Activated CD8-positive, alpha-beta memory T cell treated with anti-CD3 and anti-CD28 coated beads for 36 hours (primary cell): ENCODE measurements around the gene CLRN2. TPM values are rescaled to one million over a fixed set of nuclear protein-coding genes. Genes with fewer than 3 reads are reported as not detected.

Experiments used
- CTCF ChIA-PET: fragments of 350-600 bp; sonication (Branson Sonifier 250); formaldehyde crosslinking; loops from one replicate; lab custom pipeline; 2021; ENCODE audit warnings: antibody characterized with exemption; lab: Charles Lee
- POLR2A ChIA-PET: fragments of 350-600 bp; sonication (Branson Sonifier 250); formaldehyde crosslinking; loops from one replicate; lab custom pipeline; 2021; ENCODE audit warnings: antibody characterized with exemption; lab: Charles Lee
- total RNA-seq, 2 experiments: library from RNA; stranded (reverse); gene quantifications; one replicate each; pipeline ENCODE4 v1.2.3, GENCODE V29; 2021

Gene CLRN2
- total RNA-seq, 2 experiments from 2014 or later: not detected

DNA sequence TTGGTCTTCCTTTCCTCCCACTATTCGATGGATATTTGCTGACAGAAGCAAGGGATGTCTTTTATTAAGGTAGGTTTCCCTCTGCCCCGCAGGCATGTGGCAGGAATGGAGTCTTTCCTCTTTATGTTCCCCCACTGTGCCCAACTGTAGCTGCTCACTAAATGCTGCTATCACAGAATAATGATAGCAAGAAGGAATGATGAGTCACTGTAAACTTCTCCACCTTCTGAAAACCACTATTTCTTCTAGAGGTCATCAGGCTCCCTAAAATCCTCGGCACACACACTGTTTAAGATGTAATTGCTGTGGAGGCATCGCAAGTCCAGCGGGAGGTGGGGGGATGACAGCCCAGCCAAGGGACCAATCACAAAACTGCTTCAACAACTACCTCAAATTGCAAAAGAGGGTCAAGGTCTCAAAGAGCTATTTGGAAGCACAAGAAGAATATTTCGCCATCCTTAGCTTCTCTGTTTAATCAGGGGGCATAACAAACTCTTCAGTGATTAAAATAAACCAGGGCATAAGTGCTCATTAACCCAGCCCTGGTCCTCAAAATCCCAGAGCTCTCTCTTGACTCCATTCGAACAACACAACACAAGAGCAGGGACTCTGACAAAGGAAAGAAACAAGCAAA is 17.0 kb upstream of the CLRN2 start:
- CTCF ChIA-PET: no interaction called here
- POLR2A ChIA-PET: no interaction called here

DNA sequence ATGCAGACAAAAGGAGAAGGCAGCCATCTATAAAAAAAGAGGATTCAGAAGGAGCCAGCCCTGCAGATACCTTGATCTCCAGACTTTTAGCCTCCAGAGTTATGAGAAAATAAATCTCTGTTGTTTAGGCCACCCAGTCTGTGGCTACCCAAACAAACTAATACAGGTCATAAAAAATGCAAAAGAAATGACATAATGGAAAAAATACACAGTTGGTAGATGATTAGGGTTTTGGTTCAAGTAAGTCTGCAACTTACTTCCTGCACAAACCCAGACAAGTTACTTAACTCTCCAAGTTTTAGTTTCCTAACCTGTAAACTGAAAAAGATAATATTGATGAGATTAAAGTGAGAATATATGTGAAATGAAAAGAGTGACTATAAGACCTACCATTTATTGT is 14.4 kb upstream of the CLRN2 start:
- CTCF ChIA-PET: no interaction called here
- POLR2A ChIA-PET: no interaction called here

DNA sequence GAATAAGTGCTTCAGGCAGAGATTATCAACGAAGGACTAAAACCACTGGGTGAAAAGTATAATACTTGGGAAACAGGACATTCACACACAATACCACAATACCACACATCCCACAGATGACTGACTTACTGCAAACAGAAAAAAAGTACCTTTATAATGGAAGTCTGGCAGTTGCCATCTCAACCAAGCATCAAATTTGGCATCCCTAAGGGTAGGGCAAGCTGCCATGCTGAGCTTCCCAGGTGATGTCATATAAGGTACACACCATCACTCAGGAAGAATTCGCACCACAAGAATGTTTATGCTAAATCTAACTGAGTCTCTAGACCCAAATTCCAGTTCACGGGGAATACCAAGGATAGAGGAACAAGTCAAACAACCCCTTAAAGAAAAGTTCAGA is 12.2 kb upstream of the CLRN2 start:
- ChIA-PET POLR2A (no interaction called here), CTCF (no interaction called here)

DNA sequence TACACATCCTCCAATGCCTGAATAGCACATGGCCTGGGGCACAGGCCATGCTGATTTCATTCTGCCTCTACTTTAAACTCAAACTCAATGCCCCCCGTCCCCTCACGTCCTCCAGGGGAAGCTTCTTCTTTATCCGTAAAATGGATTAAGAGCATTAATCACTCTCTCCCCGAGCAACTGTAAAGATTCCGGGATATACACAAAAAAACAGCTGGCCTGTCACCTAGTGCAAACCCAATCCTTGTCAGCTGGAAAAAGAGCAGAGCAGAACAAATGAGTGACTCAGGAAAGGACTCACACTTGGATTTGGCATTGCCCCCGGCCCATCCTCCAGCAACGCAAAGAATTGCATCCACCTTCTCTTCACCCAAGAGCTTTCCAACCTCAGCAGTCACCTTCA is 10.9 kb upstream of the CLRN2 start:
- ChIA-PET CTCF (no interaction called here), POLR2A (no interaction called here)

GRCh38 chr4:17510582-17510981 is 4.4 kb upstream of the CLRN2 start:
- POLR2A ChIA-PET: interaction anchor here (0.6 kb wide), 1 partner anchor 1243 kb away, joined by 5 read pairs; no protein-coding TSS in a partner anchor
- CTCF ChIA-PET: no interaction called here

DNA sequence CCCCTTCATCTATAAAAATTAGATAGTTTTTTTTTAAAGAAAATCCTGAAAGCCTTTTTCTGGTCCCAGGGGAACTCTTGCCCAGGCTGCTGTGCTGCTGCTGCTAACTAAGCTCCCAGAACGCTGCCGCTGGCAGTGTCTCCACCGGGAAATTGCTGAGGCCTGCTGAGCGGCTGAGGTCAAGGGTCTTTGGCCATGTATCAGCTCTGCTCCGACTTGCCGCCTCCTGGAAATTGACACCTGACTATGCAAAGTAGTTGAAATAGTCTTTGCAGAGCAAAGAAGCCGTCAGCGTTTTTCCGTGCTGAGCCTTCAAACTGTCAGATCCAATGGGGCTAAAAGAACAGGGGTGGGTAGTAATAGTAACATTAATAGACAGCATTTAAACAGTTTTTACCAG is 3.9 kb upstream of the CLRN2 start:
- POLR2A ChIA-PET: interaction anchor here (0.6 kb wide), 1 partner anchor 1244 kb away, joined by 5 read pairs; no protein-coding TSS in a partner anchor

DNA sequence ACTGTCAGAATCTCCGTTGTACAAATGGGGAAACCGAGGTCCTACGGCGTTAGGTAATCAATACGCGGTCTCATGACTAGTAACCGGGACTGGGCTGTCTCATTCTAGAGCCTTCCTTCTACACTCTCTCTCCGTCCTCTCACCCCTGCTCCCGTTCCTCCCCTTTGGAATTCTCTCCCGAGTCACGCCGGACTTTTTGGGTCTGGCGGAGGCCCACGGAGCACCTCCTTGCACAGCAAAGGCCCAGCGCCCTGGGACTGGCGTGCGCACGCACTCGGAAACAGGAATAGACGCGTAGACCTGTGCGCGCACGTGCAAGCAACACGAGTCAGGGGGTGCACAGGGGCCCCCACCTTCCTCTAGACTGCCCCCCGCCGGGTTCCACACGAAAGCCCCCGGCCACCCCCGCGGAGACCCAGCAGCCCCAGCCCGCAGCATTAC is 3.4 kb upstream of the CLRN2 start:
- ChIA-PET CTCF (interaction anchor here (1.3 kb wide), 1 partner anchor 15 kb away, joined by 5 read pairs; no protein-coding TSS in a partner anchor), POLR2A (no interaction called here)

More for the DNA sequence above, 3.9 kb upstream of the CLRN2 start:
- CTCF ChIA-PET: no interaction called here

- CTCF ChIA-PET: interaction anchor here (0.7 to 1.3 kb wide), 3 partner anchors 16 to 130 kb away, joined by 3 to 5 read pairs (median 4); no protein-coding TSS in a partner anchor
- POLR2A ChIA-PET: interaction anchor here (0.6 kb wide), 2 partner anchors 39 to 64 kb away, joined by 3 to 4 read pairs; no protein-coding TSS in a partner anchor
Measured at GRCh38 chr4:17511950-17512795, 2.8 kb upstream of the CLRN2 start, which contains the start of gene QDPR. Gene QDPR (minus strand): TSS chr4:17512090. CDS start chr4:17512054, 36 bp downstream.

GRCh38 chr4:17512973-17513665 is 1.8 kb upstream of the CLRN2 start:
- CTCF ChIA-PET: interaction anchor here (0.7 to 1.3 kb wide), 3 partner anchors 17 to 129 kb away, joined by 3 to 5 read pairs (median 4); no protein-coding TSS in a partner anchor

DNA sequence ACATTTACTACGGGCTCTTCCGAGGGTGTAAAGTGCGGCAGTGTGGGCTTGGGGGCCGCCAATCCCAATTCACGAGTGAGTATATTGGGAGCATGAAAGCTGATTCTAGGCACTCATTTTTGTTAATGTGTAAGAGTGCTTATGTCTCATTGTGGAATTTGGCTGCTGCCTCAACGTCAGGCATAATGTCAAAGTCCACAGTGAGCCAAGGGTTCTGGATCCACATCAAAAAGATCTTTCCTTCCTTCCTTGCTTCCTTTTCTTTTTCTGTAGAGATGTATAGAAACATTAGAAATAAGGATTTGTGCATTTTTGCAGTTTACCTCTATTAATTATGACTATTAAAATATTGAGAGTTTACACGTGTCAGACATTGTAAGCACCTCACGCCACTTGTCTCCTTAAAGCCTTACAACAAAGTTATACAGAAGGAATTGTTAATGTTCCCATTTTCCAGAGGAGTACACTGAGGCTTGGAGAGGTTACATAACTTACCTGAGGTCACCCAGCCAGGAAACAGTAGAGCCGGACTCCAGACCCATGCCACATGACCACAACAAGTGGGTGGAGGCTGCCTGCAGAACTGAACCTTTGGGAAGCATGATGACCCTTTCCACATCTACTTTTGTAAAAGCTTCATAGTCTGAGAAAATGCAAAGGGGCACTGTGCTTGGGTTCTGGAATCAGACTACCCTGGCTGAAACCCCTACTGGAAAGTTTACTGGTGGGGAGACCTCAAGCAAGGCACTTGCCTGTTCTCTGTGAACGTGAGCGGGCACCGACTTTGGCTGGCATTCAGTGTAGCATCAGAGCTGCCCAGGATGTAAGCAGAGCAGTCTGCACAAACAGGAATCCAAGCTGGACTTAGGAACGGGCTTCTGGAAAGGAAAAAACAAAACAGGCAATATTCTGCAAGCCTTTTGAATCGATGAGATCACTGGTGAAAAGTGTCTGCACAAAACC is 761 bp downstream of the CLRN2 start:
- ChIA-PET POLR2A (no interaction called here), CTCF (interaction anchor here (0.6 to 1.3 kb wide), 3 partner anchors 13 to 458 kb away, joined by 3 to 5 read pairs (median 3); no protein-coding TSS in a partner anchor)

More at GRCh38 chr4:17512973-17513665, 1.8 kb upstream of the CLRN2 start:
- POLR2A ChIA-PET: interaction anchor here (0.6 kb wide), 2 partner anchors 38 to 65 kb away, joined by 3 to 4 read pairs; no protein-coding TSS in a partner anchor

GRCh38 chr4:17516980-17517379 is 2.0 kb downstream of the CLRN2 start:
- CTCF ChIA-PET: interaction anchor here (1.3 kb wide), 1 partner anchor 32 kb away, joined by 5 read pairs; no protein-coding TSS in a partner anchor
- POLR2A ChIA-PET: no interaction called here

DNA sequence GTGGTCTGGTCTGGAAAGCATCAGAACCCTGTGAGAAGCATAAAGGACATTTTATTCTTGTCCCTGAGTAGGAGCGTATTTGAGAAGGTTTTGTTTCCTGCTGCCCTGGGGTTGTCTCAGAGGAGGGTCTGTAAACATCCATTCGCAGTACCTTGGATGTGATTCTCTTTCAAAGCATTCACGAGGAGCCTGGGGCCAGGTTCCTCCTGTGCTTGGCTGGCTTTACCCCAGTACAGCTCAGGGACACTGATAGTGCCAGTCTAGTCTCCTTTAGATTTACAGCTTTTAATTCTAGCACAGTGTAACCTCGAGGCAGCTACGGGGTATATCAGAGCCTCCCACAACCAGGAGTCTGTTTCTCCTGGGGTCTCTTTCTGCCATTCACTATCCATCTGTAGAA is 2.7 kb downstream of the CLRN2 start:
- ChIA-PET POLR2A (no interaction called here), CTCF (no interaction called here)

DNA sequence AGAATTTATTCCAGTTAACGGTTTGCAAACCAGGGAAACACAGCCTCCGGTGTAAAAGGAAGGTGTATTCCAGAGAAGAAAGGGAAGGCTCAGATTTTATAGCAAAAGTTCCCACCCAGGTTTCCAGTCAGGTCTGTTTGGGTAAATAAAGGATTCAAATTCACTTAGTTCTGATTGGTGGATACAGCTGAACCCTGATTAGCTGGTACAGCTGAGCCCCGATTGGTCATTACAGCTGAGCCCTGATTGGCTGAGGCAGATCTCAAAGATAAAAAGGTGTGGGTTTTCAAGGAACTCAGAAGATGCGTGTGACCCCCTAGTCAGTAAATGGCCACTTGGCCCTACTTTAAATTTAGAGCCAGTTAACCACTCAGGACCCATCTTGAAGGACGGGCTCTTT is 6.6 kb downstream of the CLRN2 start:
- CTCF ChIA-PET: no interaction called here
- POLR2A ChIA-PET: no interaction called here

DNA sequence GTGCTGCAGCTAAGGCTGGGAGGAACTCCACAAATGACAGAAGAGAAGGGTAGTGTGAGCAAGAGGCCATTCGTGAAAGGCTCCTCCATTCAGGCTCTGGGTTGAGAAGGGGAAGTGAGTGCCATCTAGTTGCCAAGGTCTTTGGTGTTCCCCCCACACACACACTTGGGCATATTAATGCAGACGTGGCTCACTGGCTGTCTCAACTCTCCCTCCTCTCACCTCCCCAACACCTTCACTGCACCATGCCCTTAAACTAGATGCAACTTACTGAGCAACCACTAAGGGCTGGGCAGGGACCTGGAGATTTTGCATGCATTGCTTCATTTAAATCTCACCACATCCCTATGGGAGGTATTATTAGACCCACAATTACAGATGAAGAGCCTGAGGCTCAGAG is 8.7 kb downstream of the CLRN2 start:
- ChIA-PET CTCF (no interaction called here), POLR2A (no interaction called here)

DNA sequence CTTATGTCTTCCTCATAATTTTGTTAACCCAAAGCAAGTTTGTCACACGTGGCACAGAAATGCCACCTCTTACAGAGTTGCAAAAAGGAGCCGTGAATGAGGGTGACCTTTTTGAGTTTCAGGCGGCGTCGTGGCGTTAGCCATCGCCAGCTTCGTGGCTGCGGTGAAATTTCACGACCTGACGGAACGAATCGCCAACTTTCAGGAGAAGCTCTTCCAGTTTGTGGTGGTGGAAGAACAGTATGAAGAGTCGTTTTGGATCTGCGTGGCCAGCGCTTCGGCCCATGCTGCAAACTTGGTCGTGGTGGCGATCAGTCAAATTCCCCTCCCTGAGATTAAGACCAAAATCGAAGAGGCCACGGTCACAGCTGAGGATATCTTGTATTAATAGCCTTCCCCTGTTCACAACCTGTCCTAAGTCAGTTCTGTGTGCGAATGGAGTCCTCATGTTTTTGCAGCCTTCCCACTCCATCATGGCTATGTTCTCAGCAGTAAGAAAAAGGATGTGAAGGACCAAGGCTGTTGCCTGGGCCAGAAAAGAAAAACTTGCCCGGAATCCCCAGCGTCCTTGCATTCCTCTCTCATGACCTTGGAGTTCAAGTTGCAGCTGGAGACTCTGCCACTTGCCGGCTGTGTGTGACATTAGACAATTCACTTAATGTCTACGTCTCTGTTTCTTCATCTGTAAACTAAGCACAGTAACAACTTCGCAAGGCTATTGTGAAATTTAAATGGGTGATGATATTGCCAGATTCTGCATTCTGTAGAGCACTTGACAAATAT is 11.9 kb downstream of the CLRN2 start:
- CTCF ChIA-PET: no interaction called here
- POLR2A ChIA-PET: no interaction called here

DNA sequence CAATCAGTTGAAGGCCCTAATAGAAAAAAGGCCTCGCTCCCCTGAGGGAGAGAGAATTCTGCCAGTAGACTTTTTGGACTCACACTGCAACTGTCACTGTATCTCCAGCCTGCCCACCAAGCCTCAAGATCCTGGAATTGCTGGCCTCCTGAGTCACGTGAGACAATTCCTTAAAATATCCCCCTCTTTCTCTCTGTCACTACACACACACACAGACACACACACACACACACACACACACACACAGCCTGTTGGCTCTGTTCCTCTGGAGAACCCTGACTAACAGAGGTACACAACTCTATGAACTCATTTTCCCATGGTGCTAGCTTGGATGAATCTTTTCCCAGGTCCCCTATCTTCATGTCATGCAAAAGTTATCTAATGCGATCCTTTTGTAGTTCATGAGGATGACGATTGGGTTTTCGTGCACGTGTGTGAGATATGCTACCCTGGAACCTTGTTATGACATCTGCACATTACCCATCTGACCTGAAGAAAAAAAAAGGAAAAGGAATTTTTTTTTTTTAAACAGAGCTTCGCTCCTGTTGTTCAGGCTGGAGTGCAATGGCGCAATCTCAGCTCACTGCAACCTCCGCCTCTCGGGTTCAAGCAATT is 13.7 kb downstream of the CLRN2 start:
- POLR2A ChIA-PET: no interaction called here

More for the DNA sequence above, 13.7 kb downstream of the CLRN2 start:
- CTCF ChIA-PET: interaction anchor here (0.9 kb wide), 1 partner anchor 13 kb away, joined by 3 read pairs; no protein-coding TSS in a partner anchor
